ENCODE results near the gene EFCAB6. TPM values are rescaled to one million over a fixed set of nuclear protein-coding genes. Genes with fewer than 3 reads are reported as not detected.

EFCAB6 gene
- total and polyA plus RNA-seq, 2 donors (not counting 1 experiment from before 2014, with no cell fraction given) = 0.07 to 0.10 TPM

DNA sequence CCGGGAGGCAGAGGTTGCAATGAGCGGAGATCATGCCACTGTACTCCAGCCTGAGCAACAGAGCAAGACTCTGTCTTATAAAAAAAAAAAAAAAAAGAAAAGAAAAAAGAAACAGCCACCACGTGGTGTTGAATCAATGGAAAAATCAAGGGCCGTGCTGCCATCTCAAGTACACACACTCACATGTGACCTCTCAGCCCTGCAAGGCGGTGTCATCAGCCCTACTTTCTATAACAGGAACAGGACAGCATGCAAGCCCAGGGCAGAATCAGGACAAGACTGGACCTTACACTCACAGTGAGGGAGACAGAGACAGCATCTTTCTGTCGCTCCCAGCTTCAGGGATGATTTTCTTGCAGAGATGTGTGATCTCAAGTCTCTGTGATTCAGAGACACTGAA lies 220.7 kb downstream of the EFCAB6 start:
- DNase-seq (no peak), ATAC-seq (ENCODE audit: low read depth) (no peak)
- no peak overlapping the region for H3K4me2 ChIP-seq (replicated peaks; ENCODE audit: low read depth, low read length, poor library complexity, severe bottlenecking)
- no peak overlapping the region for H3K27ac ChIP-seq (ENCODE audit: low read length in 2 of 2)
- no peaks in the 10 kb centered on the region for H4K20me1 ChIP-seq (ENCODE audit: control insufficient read depth, insufficient read depth, low read length, poor library complexity, severe bottlenecking)
- H3K27me3 ChIP-seq (replicated peaks in 1 of 4; ENCODE audit: control extremely low read depth in 1 of 4, control insufficient read depth in 3 of 4, insufficient read depth in 4 of 4, low read length in 3 of 4) = no peaks in the 10 kb centered on the region
- H3K4me1 Mint-ChIP-seq = no peaks in the 10 kb centered on the region
- H3K27ac Mint-ChIP-seq = no peak overlapping the region
- peaks cover 4% of the 10 kb centered on the region for H3K9me3 Mint-ChIP-seq (ENCODE audit: insufficient read depth)
- H3K27me3 Mint-ChIP-seq = peaks cover 38% of the 10 kb centered on the region
- intact Hi-C loops (cut with micrococcal nuclease) = no loop called here
- H3K79me2 ChIP-seq (ENCODE audit: control insufficient read depth, insufficient read depth, low read length) = no peaks in the 10 kb centered on the region
- no peak overlapping the region for H3K9ac ChIP-seq (ENCODE audit: low read length)
- ChIA-PET CTCF (no interaction called here), POLR2A (no interaction called here)
- no peaks in the 10 kb centered on the region for H3K9me3 ChIP-seq (ENCODE audit: control extremely low read depth in 1 of 3, control insufficient read depth in 2 of 3, insufficient read depth in 1 of 3, low read length in 2 of 3)
- H3K4me1 ChIP-seq (ENCODE audit: control insufficient read depth in 2 of 2, insufficient read depth in 2 of 2, low read length in 2 of 2) = no peaks in the 10 kb centered on the region
- no peak overlapping the region for H3K4me3 ChIP-seq (ENCODE audit: control extremely low read depth in 1 of 5, extremely low read depth in 1 of 5, insufficient read depth in 1 of 5, low read depth in 2 of 5, low read length in 4 of 5)
- TF ChIP-seq, protein P1, sequence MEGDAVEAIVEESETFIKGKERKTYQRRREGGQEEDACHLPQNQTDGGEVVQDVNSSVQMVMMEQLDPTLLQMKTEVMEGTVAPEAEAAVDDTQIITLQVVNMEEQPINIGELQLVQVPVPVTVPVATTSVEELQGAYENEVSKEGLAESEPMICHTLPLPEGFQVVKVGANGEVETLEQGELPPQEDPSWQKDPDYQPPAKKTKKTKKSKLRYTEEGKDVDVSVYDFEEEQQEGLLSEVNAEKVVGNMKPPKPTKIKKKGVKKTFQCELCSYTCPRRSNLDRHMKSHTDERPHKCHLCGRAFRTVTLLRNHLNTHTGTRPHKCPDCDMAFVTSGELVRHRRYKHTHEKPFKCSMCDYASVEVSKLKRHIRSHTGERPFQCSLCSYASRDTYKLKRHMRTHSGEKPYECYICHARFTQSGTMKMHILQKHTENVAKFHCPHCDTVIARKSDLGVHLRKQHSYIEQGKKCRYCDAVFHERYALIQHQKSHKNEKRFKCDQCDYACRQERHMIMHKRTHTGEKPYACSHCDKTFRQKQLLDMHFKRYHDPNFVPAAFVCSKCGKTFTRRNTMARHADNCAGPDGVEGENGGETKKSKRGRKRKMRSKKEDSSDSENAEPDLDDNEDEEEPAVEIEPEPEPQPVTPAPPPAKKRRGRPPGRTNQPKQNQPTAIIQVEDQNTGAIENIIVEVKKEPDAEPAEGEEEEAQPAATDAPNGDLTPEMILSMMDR (IDR thresholded peaks at IDR 0.05) = no peak
- no peak for TF ChIP-seq EZH2 (IDR thresholded peaks at IDR 0.05; ENCODE audit: borderline replicate concordance, insufficient read depth, low read depth, low read length, poor library complexity, severe bottlenecking)
- no peaks in the 10 kb centered on the region for H3K36me3 ChIP-seq (replicated peaks in 1 of 2; ENCODE audit: control extremely low read depth in 1 of 2, control insufficient read depth in 1 of 2, extremely low read depth in 1 of 2, insufficient read depth in 2 of 2, low read length in 1 of 2)
- H3K4me3 Mint-ChIP-seq = no peak overlapping the region
- H2AFZ ChIP-seq (ENCODE audit: insufficient read depth, low read depth, low read length, poor library complexity, severe bottlenecking) = no peak overlapping the region
- 76% methylated on average over 4 of the region's 6 CpGs for WGBS (ENCODE audit: insufficient coverage)

DNA sequence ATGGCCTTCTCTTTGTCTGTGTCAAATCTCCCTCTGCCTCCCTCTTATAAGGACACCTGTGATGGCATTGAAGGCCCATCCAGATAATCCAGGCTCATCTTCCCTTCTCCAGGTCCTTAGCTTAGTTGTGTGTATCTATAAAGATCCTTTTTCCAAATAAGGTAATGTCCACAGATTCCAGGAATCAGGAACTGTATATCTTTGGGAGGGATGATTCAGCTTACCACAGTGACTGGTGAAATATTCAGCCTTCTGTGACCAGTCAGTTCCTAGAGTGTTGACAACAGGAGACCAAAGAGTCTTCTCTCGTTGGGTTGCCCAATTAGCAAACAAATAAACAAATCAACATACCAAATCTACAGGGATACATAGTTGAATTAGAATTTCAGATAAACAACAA lies 224.5 kb downstream of the EFCAB6 start:
- no peaks in the 10 kb centered on the region for H4K20me1 ChIP-seq (ENCODE audit: control insufficient read depth, insufficient read depth, low read length, poor library complexity, severe bottlenecking)
- ATAC-seq (ENCODE audit: low read depth) (no peak), DNase-seq (no peak)
- H3K27me3 ChIP-seq (replicated peaks in 1 of 4; ENCODE audit: control extremely low read depth in 1 of 4, control insufficient read depth in 3 of 4, insufficient read depth in 4 of 4, low read length in 3 of 4) = no peaks in the 10 kb centered on the region
- no peak overlapping the region for H2AFZ ChIP-seq (ENCODE audit: insufficient read depth, low read depth, low read length, poor library complexity, severe bottlenecking)
- no peak overlapping the region for H3K9ac ChIP-seq (ENCODE audit: low read length)
- H3K36me3 ChIP-seq (replicated peaks in 1 of 2; ENCODE audit: control extremely low read depth in 1 of 2, control insufficient read depth in 1 of 2, extremely low read depth in 1 of 2, insufficient read depth in 2 of 2, low read length in 1 of 2) = no peaks in the 10 kb centered on the region
- no CpG with 5 or more reads among the region's 1 CpG for WGBS (ENCODE audit: insufficient coverage)
- no peak overlapping the region for H3K4me3 Mint-ChIP-seq
- H3K79me2 ChIP-seq (ENCODE audit: control insufficient read depth, insufficient read depth, low read length) = no peaks in the 10 kb centered on the region
- no peak overlapping the region for H3K4me3 ChIP-seq (ENCODE audit: control extremely low read depth in 1 of 5, extremely low read depth in 1 of 5, insufficient read depth in 1 of 5, low read depth in 2 of 5, low read length in 4 of 5)
- no peak overlapping the region for H3K4me2 ChIP-seq (replicated peaks; ENCODE audit: low read depth, low read length, poor library complexity, severe bottlenecking)
- no peak overlapping the region for H3K27ac ChIP-seq (ENCODE audit: low read length in 2 of 2)
- peaks cover 0 to 15% (median 5%) of the 10 kb centered on the region in 3 donors for H3K9me3 ChIP-seq (ENCODE audit: control extremely low read depth in 1 of 3, control insufficient read depth in 2 of 3, insufficient read depth in 1 of 3, low read length in 2 of 3)
- H3K4me1 Mint-ChIP-seq = no peaks in the 10 kb centered on the region
- ChIA-PET CTCF (no interaction called here), POLR2A (interaction anchor here (0.6 kb wide), 1 partner anchor 79 kb away, joined by 15 read pairs; no protein-coding TSS in a partner anchor)
- intact Hi-C loops (cut with micrococcal nuclease) = no loop called here
- TF ChIP-seq, protein P1 (IDR thresholded peaks at IDR 0.05) = no peak
- no peak for TF ChIP-seq EZH2 (IDR thresholded peaks at IDR 0.05; ENCODE audit: borderline replicate concordance, insufficient read depth, low read depth, low read length, poor library complexity, severe bottlenecking)
- no peak overlapping the region for H3K27ac Mint-ChIP-seq
- peaks cover 5% of the 10 kb centered on the region for H3K9me3 Mint-ChIP-seq (ENCODE audit: insufficient read depth)
- H3K4me1 ChIP-seq (ENCODE audit: control insufficient read depth in 2 of 2, insufficient read depth in 2 of 2, low read length in 2 of 2) = no peaks in the 10 kb centered on the region
- H3K27me3 Mint-ChIP-seq = peaks cover 38% of the 10 kb centered on the region
